GM18909 (cell line): Measurements from ENCODE around the gene PACSIN1.

Experiments
- ATAC-seq: cut with Tn5 transposase; IDR thresholded peaks from one replicate; pipeline ENCODE4 v1.9.1; 2021; ENCODE audit warnings: mild to moderate bottlenecking; ENCODE audit not compliant: unreplicated experiment, poor library complexity

The PACSIN1 gene

GRCh38 chr6:34526241-34526972, 60.5 kb downstream of the PACSIN1 start:
- no peak for ATAC-seq

- peak; percentile 72 for ATAC-seq
Measured at GRCh38 chr6:34526992-34527728, 61.3 kb downstream of the PACSIN1 start.

- no peak for ATAC-seq
Measured at GRCh38 chr6:34527751-34528670, 62.1 kb downstream of the PACSIN1 start.

- ATAC-seq: no peak
Measured at GRCh38 chr6:34528996-34529664, 63.3 kb downstream of the PACSIN1 start.

GRCh38 chr6:34529665-34530327, 63.9 kb downstream of the PACSIN1 start:
- ATAC-seq: no peak

- ATAC-seq: no peak
Measured at GRCh38 chr6:34530753-34531365, 65.0 kb downstream of the PACSIN1 start.

- no peak for ATAC-seq
Measured at GRCh38 chr6:34531580-34532201, 65.8 kb downstream of the PACSIN1 start.

GRCh38 chr6:34532230-34532629, 66.4 kb downstream of the PACSIN1 start:
- ATAC-seq: no peak

- no peak for ATAC-seq
Measured at GRCh38 chr6:34534146-34534545, 68.3 kb downstream of the PACSIN1 start.

- ATAC-seq: no peak
Measured at GRCh38 chr6:34534656-34535055, 68.8 kb downstream of the PACSIN1 start.

- no peak for ATAC-seq
Measured at GRCh38 chr6:34535199-34535598, 69.3 kb downstream of the PACSIN1 start.

GRCh38 chr6:34535646-34536045, 69.8 kb downstream of the PACSIN1 start:
- ATAC-seq: no peak

GRCh38 chr6:34536251-34536958, 70.5 kb downstream of the PACSIN1 start:
- no peak for ATAC-seq

- ATAC-seq: no peak
Measured at GRCh38 chr6:34536959-34537848, 71.3 kb downstream of the PACSIN1 start.

GRCh38 chr6:34537922-34538550, 72.2 kb downstream of the PACSIN1 start:
- ATAC-seq: no peak

GRCh38 chr6:34538581-34538980, 72.7 kb downstream of the PACSIN1 start:
- ATAC-seq: no peak

- ATAC-seq: no peak
Measured at GRCh38 chr6:34539181-34539580, 73.3 kb downstream of the PACSIN1 start.
